Measurements from ENCODE around the gene BCKDHB. TPM values are rescaled to one million over a fixed set of nuclear protein-coding genes. Genes with fewer than 3 reads are reported as not detected.
"Not testable (repeated sequence)": the region's sequence is repeated elsewhere in the genome, so short reads cannot be mapped to it uniquely, and the experiment has no call there.

Gene BCKDHB
- total RNA-seq, 1 donor from 2014 or later, result 14.3 TPM

- intact Hi-C loops (cut with DNase I), result no loop called here
- Histone ChIP-seq H3K9me3 (no peaks in the 10 kb centered on the region), H3K4me1 (no peaks in the 10 kb centered on the region), H3K4me3 (no peak overlapping the region), H3K27ac (no peak overlapping the region), H3K36me3 (no peaks in the 10 kb centered on the region), H3K27me3 (no peaks in the 10 kb centered on the region)
- TF ChIP-seq CTCF (IDR thresholded peaks at IDR 0.05), result no peak
- no peak for DNase-seq (ENCODE audit: low spot score in 2 of 2)
Measured at GRCh38 chr6:80235647-80236046, 129.2 kb downstream of the BCKDHB start.

- H3K27ac ChIP-seq; intact Hi-C loops (cut with DNase I); DNase-seq (ENCODE audit: low spot score in 2 of 2); H3K9me3 ChIP-seq; H3K36me3 ChIP-seq; H3K27me3 ChIP-seq; H3K4me1 ChIP-seq; H3K4me3 ChIP-seq: not testable (repeated sequence)
Measured at GRCh38 chr6:80238754-80239153, 132.3 kb downstream of the BCKDHB start.

- H3K9me3 ChIP-seq, result no peaks in the 10 kb centered on the region
- H3K27ac ChIP-seq, result no peak overlapping the region
- H3K27me3 ChIP-seq, result no peaks in the 10 kb centered on the region
- TF ChIP-seq CTCF (IDR thresholded peaks at IDR 0.05), result no peak
- H3K36me3 ChIP-seq, result peaks cover 0 to 2% of the 10 kb centered on the region in 2 donors
- no peaks in the 10 kb centered on the region for H3K4me1 ChIP-seq
- intact Hi-C loops (cut with DNase I), result no loop called here
- DNase-seq (ENCODE audit: low spot score in 2 of 2), result no peak
- no peak overlapping the region for H3K4me3 ChIP-seq
Measured at GRCh38 chr6:80245043-80245442, 138.6 kb downstream of the BCKDHB start.

GRCh38 chr6:80249897-80250296 is 143.4 kb downstream of the BCKDHB start:
- H3K27ac ChIP-seq, result no peak overlapping the region
- no peaks in the 10 kb centered on the region for H3K27me3 ChIP-seq
- DNase-seq (ENCODE audit: low spot score in 2 of 2), result no peak
- H3K9me3 ChIP-seq, result no peaks in the 10 kb centered on the region
- H3K4me3 ChIP-seq, result no peak overlapping the region
- no peaks in the 10 kb centered on the region for H3K4me1 ChIP-seq
- no peaks in the 10 kb centered on the region for H3K36me3 ChIP-seq
- no peak for TF ChIP-seq CTCF (IDR thresholded peaks at IDR 0.05)
- intact Hi-C loops (cut with DNase I), result no loop called here

GRCh38 chr6:80250391-80250997 is 144.0 kb downstream of the BCKDHB start:
- Histone ChIP-seq H3K4me1 (no peaks in the 10 kb centered on the region), H3K36me3 (no peaks in the 10 kb centered on the region), H3K4me3 (no peak overlapping the region), H3K27me3 (no peaks in the 10 kb centered on the region), H3K9me3 (no peaks in the 10 kb centered on the region), H3K27ac (no peak overlapping the region)
- no peak for DNase-seq (ENCODE audit: low spot score in 2 of 2)
- no peak for TF ChIP-seq CTCF (IDR thresholded peaks at IDR 0.05)
- intact Hi-C loops (cut with DNase I), result no loop called here

- Histone ChIP-seq H3K4me3 (no peak overlapping the region), H3K4me1 (no peaks in the 10 kb centered on the region), H3K9me3 (no peaks in the 10 kb centered on the region), H3K27ac (no peak overlapping the region), H3K36me3 (no peaks in the 10 kb centered on the region), H3K27me3 (no peaks in the 10 kb centered on the region)
- DNase-seq (ENCODE audit: low spot score in 2 of 2), result no peak
- no peak for TF ChIP-seq CTCF (IDR thresholded peaks at IDR 0.05)
- intact Hi-C loops (cut with DNase I), result no loop called here
Measured at GRCh38 chr6:80251321-80251720, 144.8 kb downstream of the BCKDHB start.

All from ascending aorta (tissue), 2 donors.